Measurements from ENCODE around the gene YBX2.

Gene YBX2

GRCh38 chr17:7325031-7325528 lies 30.6 kb upstream of the YBX2 start:
- in situ Hi-C loops (cut with HindIII; ENCODE audit: low pct_ligation_motif_present, low pct_unique_long_range_greater_than_20kb, low sequenced_read_pairs): no loop called here
- DNase-seq: no peak

- DNase-seq: no peak
- in situ Hi-C loops (cut with HindIII; ENCODE audit: low pct_ligation_motif_present, low pct_unique_long_range_greater_than_20kb, low sequenced_read_pairs): no loop called here
Observed at GRCh38 chr17:7324438-7324779, 30.0 kb upstream of the YBX2 start.

- DNase-seq: no peak
- in situ Hi-C loops (cut with HindIII; ENCODE audit: low pct_ligation_motif_present, low pct_unique_long_range_greater_than_20kb, low sequenced_read_pairs): no loop called here
Observed at GRCh38 chr17:7323731-7324437, 29.4 kb upstream of the YBX2 start.

- in situ Hi-C loops (cut with HindIII; ENCODE audit: low pct_ligation_motif_present, low pct_unique_long_range_greater_than_20kb, low sequenced_read_pairs): no loop called here
- no peak for DNase-seq
Observed at GRCh38 chr17:7322520-7323194, 28.2 kb upstream of the YBX2 start.

- in situ Hi-C loops (cut with HindIII; ENCODE audit: low pct_ligation_motif_present, low pct_unique_long_range_greater_than_20kb, low sequenced_read_pairs): no loop called here
- no peak for DNase-seq
Observed at GRCh38 chr17:7321466-7321865, 27.0 kb upstream of the YBX2 start.

- in situ Hi-C loops (cut with HindIII; ENCODE audit: low pct_ligation_motif_present, low pct_unique_long_range_greater_than_20kb, low sequenced_read_pairs): no loop called here
Observed at GRCh38 chr17:7318121-7318860, 23.9 kb upstream of the YBX2 start.

GRCh38 chr17:7317161-7317803 lies 22.8 kb upstream of the YBX2 start:
- in situ Hi-C loops (cut with HindIII; ENCODE audit: low pct_ligation_motif_present, low pct_unique_long_range_greater_than_20kb, low sequenced_read_pairs): no loop called here
- DNase-seq: no peak

More at GRCh38 chr17:7318121-7318860, 23.9 kb upstream of the YBX2 start:
- no peak for DNase-seq

- in situ Hi-C loops (cut with HindIII; ENCODE audit: low pct_ligation_motif_present, low pct_unique_long_range_greater_than_20kb, low sequenced_read_pairs): no loop called here
- no peak for DNase-seq
Observed at GRCh38 chr17:7315570-7316235, 21.3 kb upstream of the YBX2 start.

GRCh38 chr17:7314719-7315569 lies 20.5 kb upstream of the YBX2 start, which contains the start of gene GPS2:
Gene GPS2 (minus strand): TSS chr17:7315360. CDS start chr17:7315052, 308 bp downstream.
- peak; percentile 89 for DNase-seq
- in situ Hi-C loops (cut with HindIII; ENCODE audit: low pct_ligation_motif_present, low pct_unique_long_range_greater_than_20kb, low sequenced_read_pairs): no loop called here

- in situ Hi-C loops (cut with HindIII; ENCODE audit: low pct_ligation_motif_present, low pct_unique_long_range_greater_than_20kb, low sequenced_read_pairs): no loop called here
Observed at GRCh38 chr17:7313890-7314718, 19.7 kb upstream of the YBX2 start.

GRCh38 chr17:7313088-7313889 lies 18.9 kb upstream of the YBX2 start:
- in situ Hi-C loops (cut with HindIII; ENCODE audit: low pct_ligation_motif_present, low pct_unique_long_range_greater_than_20kb, low sequenced_read_pairs): no loop called here
- DNase-seq: peak; percentile 26

More at GRCh38 chr17:7313890-7314718, 19.7 kb upstream of the YBX2 start:
- DNase-seq: peak; percentile 50

GRCh38 chr17:7312432-7313087 lies 18.1 kb upstream of the YBX2 start:
- in situ Hi-C loops (cut with HindIII; ENCODE audit: low pct_ligation_motif_present, low pct_unique_long_range_greater_than_20kb, low sequenced_read_pairs): no loop called here
- no peak for DNase-seq

- DNase-seq: no peak
- in situ Hi-C loops (cut with HindIII; ENCODE audit: low pct_ligation_motif_present, low pct_unique_long_range_greater_than_20kb, low sequenced_read_pairs): no loop called here
Observed at GRCh38 chr17:7311110-7311705, 16.8 kb upstream of the YBX2 start.

GRCh38 chr17:7309628-7310027 lies 15.2 kb upstream of the YBX2 start:
- DNase-seq: no peak
- in situ Hi-C loops (cut with HindIII; ENCODE audit: low pct_ligation_motif_present, low pct_unique_long_range_greater_than_20kb, low sequenced_read_pairs): no loop called here
